LHCN-M2 (cell line): ENCODE results near the gene AIRE. TPM values are rescaled to one million over a fixed set of nuclear protein-coding genes. Genes with fewer than 3 reads are reported as not detected.
"Not testable (repeated sequence)": the region's sequence is repeated elsewhere in the genome, so short reads cannot be mapped to it uniquely, and the experiment has no call there.

Source experiments
- DNase-seq: peaks from one replicate; pipeline ENCODE4 v3.0.0-alpha.2; 2012; ENCODE audit warnings: low read depth
- polyA plus RNA-seq: library from polyadenylated mRNA; unstranded; fragments of >200 nt; gene quantifications from one replicate; pipeline ENCODE4 v1.2.1, GENCODE V29; 2012; ENCODE audit warnings: missing spikeins
- total RNA-seq: library from RNA; depleted of rRNA; stranded (reverse); fragments of >200 nt; gene quantifications from 2 replicates; pipeline ENCODE4 v1.2.3, GENCODE V29; 2014; rRNA removed

Gene AIRE
- total RNA-seq = not detected in 2 replicates
- polyA plus RNA-seq = not detected

GRCh38 chr21:44285138-44285992 is at the start of gene AIRE:
Gene AIRE, plus strand, starts transcription at chr21:44285876. Its CDS starts 131 bp downstream, at chr21:44286007.
- DNase-seq = peak; percentile 18

DNA sequence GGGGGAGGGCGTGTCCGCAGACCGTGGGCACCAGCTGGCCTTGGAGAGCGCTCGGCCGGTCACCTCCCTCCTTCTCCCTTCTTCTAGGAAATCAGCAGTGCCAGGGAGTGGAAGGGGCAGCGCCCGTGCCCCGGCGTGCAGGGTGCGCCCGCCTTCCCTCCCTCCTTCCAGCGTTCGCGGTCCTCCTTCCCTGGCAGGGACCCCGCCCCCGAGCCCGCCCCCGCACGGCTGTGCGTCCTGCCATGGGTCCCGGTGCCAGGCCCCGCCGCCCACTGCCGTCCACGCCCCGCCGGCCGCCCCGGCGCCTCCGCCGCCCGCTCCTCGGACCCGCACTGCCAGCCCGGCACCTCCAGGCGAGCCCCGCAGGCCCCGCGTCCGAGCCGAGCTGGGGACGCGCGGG is 45.3 kb upstream of the AIRE start:
- DNase-seq = not testable (repeated sequence)

GRCh38 chr21:44240842-44241241 is 44.8 kb upstream of the AIRE start, which contains the start of gene ICOSLG:
Gene ICOSLG, minus strand, starts transcription at chr21:44240943. Its CDS starts 126 bp downstream, at chr21:44240817.
- not testable (repeated sequence) for DNase-seq

DNA sequence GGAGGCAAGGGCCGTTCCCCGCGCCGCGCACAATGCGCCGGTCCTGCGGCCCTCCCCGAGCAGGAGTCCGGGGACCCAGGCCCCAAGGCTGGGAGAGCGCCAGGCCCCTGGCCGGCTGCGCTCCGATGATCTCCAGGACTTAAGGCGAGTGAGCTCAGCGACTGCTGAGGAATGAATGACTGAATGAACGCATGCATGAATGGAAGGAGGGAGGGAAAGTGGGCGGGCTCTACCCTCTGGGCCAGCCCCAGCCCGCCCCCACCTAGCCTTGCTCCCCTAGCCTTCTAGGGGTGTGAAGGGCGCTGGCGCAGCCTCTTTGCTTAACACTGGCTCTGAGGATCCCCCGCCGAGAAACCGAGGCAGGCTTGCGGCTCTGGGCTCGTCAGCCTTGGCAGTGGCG is 44.4 kb upstream of the AIRE start:
- not testable (repeated sequence) for DNase-seq

GRCh38 chr21:44243980-44244379 is 41.7 kb upstream of the AIRE start:
- not testable (repeated sequence) for DNase-seq

- DNase-seq = not testable (repeated sequence)
Measured at GRCh38 chr21:44247904-44248303, 37.8 kb upstream of the AIRE start.

- not testable (repeated sequence) for DNase-seq
Measured at GRCh38 chr21:44249204-44250037, 36.3 kb upstream of the AIRE start.

DNA sequence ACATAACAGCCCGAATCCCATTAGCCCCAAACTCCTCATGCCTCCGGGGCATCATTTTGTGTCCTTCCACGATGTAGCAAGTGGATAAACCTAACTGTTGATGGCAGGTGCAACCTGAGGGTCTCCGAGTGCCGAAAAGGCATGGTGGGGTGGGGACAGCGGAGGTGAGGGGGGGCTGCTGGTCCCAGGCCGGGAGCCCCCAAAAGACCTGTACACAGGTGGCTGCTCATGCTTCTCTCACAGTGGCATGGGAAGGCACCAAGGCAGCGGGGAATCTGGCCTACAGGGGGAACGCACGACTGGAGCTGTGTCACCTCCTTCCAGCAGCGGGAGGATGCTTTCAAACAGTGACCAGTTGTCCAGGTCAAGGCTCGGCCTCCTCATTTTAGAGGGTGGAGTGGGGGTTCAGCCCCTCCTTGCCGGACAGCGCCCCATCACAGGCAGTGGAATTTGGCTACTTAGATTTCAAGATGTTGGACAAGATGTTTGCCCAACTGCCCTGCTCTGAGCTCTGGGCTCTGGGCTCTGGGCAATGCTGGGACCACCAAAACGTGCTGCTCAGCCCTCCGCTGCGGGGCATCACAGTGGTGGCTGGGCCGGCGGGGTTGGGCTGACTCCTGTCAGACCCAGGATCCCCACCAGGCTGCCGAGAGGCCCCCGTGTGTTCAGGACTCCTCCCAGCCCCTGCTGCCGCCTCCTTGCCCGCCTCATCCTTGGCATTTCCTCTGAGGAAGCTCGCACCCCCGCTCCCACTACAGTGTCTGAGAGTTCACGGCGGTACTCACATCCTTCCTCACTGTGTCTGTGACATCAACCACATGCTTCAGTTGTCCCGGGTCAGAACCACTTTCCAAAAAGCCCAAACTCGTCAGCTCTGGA is 31.6 kb upstream of the AIRE start:
- no peak for DNase-seq

GRCh38 chr21:44255511-44255981 is 30.1 kb upstream of the AIRE start:
- no peak for DNase-seq

DNA sequence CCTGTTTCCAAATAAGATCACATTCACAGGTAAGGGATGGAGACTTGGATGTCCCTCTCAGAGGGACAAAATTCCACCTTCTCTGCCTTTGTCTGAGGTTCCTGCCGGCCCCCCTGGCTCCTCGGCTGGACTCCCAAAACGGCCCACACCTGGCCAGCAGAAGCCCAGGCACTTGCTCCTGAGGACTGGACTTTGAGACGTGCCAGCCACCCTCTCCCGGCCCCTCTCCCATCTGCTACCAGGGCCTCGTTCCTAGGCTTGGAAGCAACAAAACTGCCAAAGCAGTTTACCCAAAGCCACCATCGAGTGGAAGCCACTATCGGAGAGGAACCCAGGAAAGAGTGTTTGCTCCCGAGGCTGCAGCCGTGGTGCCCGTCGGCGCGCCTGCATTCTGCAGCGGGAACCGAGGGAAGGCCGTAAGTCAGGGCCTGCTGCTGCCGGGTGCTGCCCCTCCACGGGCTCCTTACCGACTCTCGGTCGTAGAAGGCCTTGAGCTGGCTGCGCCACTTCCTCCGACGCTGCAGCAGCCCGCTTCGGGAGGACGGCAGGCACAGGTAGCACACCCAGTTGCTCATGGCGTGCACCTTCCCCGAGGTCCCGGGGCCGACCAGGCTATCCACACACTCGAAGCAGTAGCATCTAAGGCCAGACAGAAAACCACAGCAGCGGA is 27.5 kb upstream of the AIRE start:
- DNase-seq = no peak

DNA sequence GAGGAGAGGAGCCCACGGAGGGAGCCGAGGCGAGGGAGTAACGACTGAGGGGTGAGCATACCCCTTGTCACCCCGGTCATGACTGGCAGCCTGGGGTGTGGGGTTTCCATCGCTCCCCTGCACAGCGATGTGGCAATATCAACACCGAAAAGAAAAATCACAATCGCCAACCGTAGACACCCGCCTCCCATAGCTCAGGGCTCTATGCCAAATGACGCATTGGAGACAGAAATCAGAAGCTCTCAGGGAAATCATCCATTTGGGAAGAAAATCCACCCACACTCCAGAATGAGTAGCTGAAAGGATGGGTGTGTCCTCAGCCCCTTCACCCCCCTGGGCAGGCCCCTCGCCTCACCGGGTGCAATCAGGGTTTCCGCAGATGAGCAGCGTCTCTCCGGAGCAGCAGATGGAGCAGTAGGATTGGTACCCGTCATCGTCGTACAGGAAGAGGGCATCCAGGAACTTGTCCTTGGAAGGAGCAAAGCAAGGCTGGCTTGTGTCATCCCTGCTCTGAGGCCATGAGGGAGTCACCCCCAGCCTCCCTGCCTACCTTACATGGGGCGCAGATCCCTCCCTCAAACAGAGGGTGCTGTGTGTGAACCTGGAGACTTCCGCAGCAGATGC is 26.5 kb upstream of the AIRE start:
- DNase-seq = no peak

- DNase-seq = no peak
Measured at GRCh38 chr21:44260066-44260465, 25.6 kb upstream of the AIRE start.

DNA sequence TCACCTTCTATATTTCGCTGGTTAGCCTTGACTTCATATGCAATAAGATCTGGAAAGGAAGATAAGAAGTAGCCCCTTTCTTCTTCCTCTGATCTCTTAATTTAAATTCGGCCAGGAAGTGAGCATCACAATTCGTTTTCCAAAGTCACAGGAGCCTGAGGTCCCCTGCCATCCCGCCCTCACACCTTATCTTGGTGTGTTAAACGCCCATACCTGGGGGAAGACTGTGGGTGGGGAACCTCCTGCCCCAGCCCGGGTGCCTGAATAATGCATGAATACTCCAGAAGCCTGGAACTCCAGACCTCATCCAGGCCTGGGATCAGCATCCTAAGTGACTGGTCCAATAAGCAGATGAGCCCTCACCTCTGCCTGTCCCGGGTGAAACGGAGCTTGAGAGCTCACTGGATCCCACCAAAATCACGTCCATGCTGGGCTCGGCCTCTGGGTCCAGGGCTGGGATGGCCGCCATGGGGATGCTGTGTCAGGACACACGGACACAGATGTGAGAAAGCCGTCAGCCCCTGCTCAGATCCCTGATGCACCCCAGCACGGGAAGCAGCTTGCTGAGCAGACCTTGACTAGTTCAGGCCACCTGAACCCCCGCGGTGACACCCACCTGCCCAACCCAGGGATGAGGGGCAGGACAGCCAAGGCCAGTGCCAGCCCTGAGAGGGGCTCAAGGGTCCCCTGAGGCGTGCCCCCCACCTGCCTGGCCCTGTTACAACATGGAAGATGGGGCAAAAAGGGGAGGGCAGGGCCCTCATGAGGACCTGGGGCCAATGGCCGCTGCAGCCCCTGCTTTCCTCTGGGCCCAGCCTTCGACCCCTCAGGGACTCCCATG is 24.7 kb upstream of the AIRE start:
- no peak for DNase-seq

DNA sequence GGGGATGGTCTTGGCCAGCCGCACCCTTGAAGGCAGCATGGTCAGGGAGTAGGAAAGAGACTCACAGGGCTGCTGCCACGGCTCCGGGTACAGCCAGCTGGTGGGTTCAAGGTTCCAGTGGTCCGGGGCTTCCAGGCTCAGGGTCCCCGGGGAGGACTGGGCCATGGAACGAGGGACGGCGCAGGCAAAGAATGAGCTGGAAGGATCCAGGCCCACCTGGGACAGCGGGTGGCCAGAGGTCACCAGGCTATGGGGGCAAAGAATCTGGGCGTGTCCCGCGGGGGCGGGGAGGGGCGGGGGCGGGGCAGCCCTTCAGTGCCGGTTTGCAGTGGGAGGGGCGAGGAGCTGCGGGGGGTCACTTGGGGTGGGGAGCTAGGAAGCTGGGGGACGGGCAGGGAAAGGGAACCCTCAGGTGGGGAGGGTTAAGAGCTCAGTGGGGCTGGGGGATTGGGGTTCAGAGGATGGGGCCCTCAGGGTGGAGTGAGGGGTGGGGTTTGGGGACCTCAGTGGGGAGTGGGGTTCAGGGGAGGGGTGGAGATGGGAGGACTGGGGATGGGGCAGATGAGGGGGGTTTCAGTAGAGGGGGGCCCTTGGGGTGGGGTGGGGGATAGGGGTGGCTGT is 23.9 kb upstream of the AIRE start, which contains the start of gene DNMT3L:
TSS of gene DNMT3L (minus strand) at position 223 of the 621 bp plus-strand sequence. CDS start 638 bp downstream, outside the sequence.
- DNase-seq = no peak

DNA sequence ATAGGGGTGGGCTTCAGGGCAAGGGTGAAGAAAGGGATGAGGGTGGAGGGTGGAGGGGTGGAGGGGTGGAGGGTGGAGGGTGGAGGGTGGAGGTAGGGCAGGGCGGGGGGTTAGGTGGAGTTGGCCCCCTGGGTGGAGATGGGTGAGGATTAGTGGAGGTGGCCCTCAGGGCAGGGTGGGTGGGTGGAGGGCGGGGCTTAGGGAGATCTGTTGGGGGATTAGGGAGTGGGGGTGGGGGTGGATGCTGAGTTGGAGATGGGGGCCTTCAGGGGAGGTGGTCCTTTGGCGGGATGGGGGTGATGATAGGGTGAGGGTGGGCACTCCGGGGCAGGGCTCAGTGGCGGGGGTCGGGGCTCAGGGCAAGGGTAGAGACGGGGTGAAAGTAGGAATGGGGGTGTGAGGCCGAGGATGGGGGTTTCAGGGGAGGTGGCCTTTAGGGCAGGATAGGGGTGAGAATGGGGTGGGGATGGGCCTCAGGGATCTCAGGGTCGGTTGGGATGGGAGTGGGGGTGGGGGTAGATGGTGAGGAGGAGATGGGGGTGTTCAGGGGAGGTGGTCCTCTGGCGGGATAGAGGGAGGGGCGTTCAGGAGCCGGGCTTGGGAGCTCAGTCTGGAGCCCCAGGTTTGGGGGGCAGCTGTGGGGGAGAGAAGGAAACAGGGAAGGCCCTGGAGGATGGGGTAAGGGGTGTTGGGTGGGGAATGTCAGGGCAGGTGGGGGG is 23.2 kb upstream of the AIRE start:
- no peak for DNase-seq

DNA sequence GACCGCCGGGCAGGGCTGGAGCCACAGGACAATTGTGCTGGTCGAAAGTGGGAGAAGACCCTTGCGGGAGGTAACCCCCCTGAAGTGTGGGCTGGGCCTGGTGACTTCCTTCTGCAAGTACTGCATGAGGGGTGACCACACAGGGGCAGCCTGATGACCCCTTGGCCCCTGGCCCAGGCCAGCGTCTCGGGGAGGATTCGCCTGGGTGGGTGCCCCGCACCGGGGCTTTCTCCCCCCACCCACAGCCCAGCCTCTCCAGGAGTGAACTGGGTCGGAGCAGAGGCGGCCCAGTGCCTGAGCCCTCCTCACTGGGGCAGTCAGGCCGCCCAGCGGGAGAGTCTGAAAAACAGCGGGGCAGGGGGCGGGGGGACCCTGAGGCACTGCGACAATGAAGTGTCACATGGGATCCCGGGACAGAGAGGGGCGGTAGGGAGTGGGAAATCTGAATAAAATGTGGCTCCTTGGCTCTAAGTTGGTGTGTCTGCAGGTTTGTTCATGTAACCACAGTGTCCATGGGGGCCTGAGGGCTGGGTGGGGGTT is 22.4 kb upstream of the AIRE start:
- DNase-seq = no peak

- DNase-seq = no peak
Measured at GRCh38 chr21:44263768-44264167, 21.9 kb upstream of the AIRE start.
